ENCODE data around the gene PRAMEF20.
A peak's percentile ranks its signal among the peaks of the same experiment; 100 is the strongest.

The PRAMEF20 gene

GRCh38 chr1:13462682-13463081 is 52.4 kb downstream of the PRAMEF20 start:
- no peak for DNase-seq (ENCODE audit: low spot score)

- DNase-seq (ENCODE audit: low spot score) = no peak
Measured at GRCh38 chr1:13465515-13465914, 55.3 kb downstream of the PRAMEF20 start.

DNA sequence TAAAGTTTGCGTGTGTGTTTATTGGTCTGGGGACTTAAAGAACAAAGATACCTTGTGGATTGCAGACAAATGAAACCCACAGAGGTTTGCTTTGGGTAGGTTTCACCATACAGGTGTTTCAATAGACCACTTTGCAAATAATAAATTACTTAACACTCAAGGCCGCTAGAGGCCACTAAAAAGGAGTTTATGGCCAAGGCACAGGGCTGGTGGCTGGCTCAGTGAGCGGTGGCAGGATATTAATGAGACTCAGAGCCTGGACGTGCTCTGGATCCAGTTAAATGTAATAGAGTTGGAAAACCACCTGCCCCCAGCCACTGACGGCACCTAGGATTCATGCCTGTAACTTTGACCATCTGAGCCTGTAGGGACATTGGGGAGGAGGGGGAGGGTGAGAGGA is 59.1 kb downstream of the PRAMEF20 start:
- peak; percentile 8 for DNase-seq (ENCODE audit: low spot score)

Measured in pons (tissue), 1 donor.